Measurements from ENCODE around the gene SOX18. TPM values are rescaled to one million over a fixed set of nuclear protein-coding genes. Genes with fewer than 3 reads are reported as not detected.

Gene SOX18
- total RNA-seq, 2 donors from 2014 or later = not detected

DNA sequence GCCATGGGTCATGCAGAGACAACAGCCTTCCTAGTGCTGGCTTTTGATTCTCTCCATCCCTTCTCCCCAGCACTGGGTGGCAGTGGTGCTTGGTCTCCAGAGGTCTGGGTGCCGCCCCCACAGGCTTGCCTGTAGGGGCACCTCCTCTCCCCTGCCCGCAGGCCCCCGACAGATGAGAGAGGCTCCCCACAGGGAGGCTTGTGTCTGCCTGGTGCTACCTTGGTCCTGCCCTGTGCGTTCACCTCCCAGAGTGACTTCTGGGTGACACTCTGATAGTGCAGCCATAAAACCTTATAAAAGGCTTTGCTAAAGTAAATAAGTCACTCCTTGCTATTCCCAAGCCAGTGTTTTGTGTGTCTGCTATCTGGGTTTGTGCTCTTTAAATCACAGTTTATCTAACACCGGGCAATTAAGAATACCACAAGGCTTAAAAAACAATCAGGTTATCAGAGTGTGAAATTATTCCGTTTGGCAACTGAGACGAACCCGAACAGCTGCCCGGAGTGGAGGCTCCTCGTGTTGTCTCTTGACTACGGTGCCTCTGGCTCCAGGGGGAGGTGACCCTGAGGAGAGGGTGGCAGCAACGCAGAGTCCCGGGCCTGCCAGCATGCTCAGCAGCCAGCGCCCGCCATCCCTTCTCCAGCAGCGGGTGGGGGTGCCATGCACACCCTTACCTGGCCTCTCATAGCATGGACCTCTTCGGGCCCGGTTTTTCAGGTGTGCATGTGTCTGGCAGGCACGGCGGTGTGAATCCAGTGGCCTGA lies 18.9 kb downstream of the SOX18 start:
- H3K36me3 Mint-ChIP-seq (ENCODE audit: low read depth) = peaks cover 5% of the 10 kb centered on the region
- H3K9me3 ChIP-seq (ENCODE audit: control insufficient read depth, low read length, poor library complexity, severe bottlenecking) = no peaks in the 10 kb centered on the region
- DNase-seq (no peak), ATAC-seq (no peak)
- no peak overlapping the region for H3K27ac Mint-ChIP-seq
- no peaks in the 10 kb centered on the region for H3K27me3 Mint-ChIP-seq
- H3K4me1 Mint-ChIP-seq = peaks cover 21% of the 10 kb centered on the region
- H3K4me3 Mint-ChIP-seq = no peak overlapping the region

DNA sequence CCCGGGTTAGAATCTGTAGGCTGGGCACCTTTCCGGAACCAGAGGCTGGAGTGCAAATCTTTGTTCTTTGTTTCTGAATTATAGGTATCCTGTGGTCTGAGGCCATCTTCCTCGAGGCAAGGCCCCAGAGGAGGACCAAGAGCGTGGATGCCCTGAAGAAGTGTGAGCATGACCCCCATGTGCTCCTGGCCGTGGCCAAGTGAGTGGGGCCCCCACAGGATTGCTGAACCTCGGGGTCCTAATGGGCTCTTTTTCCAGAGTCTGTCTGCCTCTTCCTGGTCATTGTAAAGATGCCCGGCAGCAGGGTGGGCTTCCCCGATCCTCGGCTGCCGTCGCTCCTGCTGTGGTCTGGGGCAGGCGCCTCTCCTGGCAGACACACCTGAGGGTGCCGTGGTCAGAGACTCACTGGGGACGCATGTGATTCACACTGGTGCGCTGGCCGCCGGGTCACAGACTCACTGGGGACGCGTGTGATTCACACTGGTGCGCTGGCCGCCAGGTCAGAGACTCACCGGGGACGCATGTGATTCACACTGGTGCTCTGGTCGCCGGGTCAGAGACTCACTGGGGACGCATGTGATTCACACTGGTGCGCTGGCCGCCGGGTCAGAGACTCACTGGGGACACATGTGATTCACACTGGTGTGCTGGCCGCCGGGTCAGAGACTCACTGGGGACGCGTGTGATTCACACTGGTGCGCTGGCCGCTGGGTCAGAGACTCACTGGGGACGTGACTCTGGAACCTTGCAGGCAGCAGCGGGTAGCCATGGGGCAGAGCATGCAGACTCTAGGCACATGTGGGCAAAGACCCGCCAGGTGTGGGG lies 19.9 kb downstream of the SOX18 start:
- H3K9me3 ChIP-seq (ENCODE audit: control insufficient read depth, low read length, poor library complexity, severe bottlenecking) = no peaks in the 10 kb centered on the region
- ATAC-seq = no peak
- no peak overlapping the region for H3K4me3 Mint-ChIP-seq
- H3K27ac Mint-ChIP-seq = peak overlapping the region; percentile 67
- H3K27me3 Mint-ChIP-seq = no peaks in the 10 kb centered on the region
- H3K36me3 Mint-ChIP-seq (ENCODE audit: low read depth) = peaks cover 5% of the 10 kb centered on the region
- DNase-seq = no peak
- peaks cover 13% of the 10 kb centered on the region for H3K4me1 Mint-ChIP-seq

DNA sequence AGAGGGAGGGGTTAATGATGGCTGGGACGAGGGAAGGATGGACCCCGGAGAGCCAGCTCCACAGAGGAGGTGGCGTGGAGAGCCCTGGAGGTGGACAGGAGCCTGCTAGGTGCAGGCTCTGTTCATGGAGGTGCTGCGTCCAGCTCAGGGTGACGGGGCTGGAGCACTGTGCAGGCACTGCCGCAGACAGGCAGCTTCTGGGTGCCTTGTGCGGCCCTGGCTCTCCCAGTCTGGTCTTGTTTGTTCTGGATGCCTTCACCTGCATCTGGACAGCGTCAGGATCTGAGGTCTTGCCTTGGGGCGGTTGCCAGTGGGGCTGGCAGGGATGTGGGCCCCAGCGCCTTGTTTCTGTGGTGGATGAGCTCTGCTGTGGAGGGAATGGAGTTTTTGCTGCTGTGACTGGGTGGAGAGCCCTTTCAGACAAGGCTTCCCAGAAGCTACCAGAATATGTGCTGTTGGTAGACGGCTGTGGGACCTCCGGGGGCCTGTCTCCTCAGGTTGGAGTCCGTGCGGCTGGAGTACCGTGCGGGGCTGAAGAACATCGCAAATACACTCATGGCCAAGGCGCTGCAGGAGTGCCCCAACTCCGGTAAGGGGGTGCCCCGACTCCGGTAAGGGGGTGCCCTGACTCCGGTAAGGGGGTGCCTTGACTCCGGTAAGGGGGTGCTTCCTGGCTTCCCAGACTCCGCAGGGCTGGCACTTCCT lies 21.3 kb downstream of the SOX18 start:
- ATAC-seq = no peak
- Mint-ChIP-seq H3K27me3 (no peaks in the 10 kb centered on the region), H3K4me1 (peaks cover 4% of the 10 kb centered on the region), H3K36me3 (ENCODE audit: low read depth) (peaks cover 5% of the 10 kb centered on the region), H3K27ac (peak overlapping the region; percentile 83), H3K4me3 (no peak overlapping the region)
- DNase-seq = no peak
- no peaks in the 10 kb centered on the region for H3K9me3 ChIP-seq (ENCODE audit: control insufficient read depth, low read length, poor library complexity, severe bottlenecking)

DNA sequence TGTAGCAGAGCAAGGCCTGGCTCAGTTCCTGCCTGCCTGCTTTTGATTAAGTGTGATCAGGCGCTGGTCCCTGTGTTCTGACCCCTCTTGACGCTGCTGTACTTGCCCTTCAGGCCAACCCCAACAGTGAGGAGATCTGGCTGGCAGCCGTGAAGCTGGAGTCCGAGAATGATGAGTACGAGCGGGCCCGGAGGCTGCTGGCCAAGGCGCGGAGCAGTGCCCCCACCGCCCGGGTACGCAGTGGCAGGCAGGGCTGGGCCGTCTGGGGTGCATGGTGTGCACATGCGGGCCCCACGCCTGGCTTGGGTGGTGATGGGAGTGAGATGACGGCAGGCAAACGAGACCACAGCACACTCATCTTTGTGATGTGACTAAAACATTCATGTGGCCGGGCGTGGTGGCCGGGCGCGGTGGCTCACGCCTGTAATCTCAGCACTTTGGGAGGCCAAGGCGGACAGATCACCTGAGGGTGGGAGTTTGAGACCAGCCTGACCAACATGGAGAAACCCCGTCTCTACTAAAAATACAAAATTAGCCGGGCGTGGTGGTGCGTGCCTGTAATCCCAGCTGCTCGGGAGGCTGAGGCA lies 23.5 kb downstream of the SOX18 start:
- no peak overlapping the region for H3K27ac Mint-ChIP-seq
- DNase-seq (no peak), ATAC-seq (no peak)
- H3K4me1 Mint-ChIP-seq = peaks cover 4% of the 10 kb centered on the region
- no peak overlapping the region for H3K4me3 Mint-ChIP-seq
- H3K36me3 Mint-ChIP-seq (ENCODE audit: low read depth) = peaks cover 5% of the 10 kb centered on the region
- H3K27me3 Mint-ChIP-seq = no peaks in the 10 kb centered on the region
- no peaks in the 10 kb centered on the region for H3K9me3 ChIP-seq (ENCODE audit: control insufficient read depth, low read length, poor library complexity, severe bottlenecking)

DNA sequence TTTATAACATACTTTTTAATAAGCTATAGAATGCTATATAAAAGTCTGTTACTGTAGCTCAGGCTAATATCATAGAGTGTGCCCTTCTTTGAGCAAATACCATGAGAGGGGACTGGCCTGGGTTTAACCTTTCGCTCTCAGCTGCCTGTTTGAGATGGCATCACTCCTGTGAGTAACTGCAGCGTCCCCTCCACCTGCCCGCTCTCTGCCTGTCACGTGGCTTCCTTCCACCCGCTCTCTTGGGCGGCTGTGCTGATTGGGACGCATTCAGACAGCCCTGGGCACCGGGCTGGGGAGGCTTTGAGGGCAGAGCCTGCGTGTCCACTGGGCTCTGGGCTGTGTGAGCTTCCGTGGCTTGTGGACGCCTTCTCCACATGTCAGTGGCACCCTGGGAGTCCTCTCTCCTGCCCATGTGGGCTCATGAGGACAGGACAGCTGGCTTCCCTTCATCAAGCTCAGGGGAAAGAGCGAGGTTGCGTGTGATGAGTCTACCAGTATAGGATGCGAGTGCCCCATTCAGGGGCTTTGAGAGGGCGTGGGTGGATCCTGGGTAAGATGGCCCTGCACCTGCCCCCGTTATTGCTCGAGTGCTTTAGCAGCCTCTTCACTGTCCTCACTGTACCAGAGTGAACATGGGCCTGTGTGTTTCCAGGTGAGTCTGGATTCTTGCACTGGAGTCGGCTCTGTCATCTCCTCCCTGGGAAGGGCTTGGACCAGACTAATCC lies 24.2 kb downstream of the SOX18 start:
- no peak overlapping the region for H3K27ac Mint-ChIP-seq

DNA sequence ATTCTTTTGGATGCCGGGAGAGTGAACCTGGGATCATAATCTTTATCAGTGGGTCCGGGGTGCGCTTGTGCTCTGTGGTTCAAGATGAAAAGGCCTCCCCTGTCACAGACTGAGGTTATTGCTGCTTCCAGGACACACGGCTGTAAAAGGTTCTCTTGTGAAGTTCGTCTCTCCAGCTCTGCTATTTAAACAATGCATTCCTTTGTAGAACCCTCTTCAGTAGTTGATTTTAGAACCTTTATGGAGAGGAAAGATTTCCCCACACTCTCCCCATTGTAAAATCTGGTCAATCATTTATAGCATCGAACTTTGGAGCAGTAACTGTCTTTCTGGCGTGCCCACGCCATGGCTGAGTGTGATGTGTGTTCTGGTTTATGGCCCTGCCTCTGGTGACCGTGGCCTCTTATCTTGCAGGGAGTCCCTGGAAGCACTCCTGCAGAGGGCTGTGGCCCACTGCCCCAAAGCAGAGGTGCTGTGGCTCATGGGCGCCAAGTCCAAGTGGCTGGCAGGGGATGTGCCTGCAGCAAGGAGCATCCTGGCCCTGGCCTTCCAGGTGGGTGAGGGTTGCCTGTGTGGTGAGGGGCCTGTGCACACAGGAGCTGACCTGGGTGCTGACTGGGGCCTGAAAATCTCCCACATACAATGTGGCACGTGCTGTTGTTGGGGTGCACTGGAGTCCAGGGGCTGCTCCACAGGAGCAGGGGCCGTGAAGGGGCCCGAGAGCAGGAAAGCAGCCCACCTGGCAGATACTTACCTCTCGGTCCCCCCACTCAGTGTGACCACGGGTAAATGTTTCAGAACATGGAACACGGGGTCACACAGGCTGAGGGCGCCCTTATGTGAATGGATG lies 25.1 kb downstream of the SOX18 start:
- Mint-ChIP-seq H3K27ac (peak overlapping the region; percentile 24), H3K4me1 (peaks cover 2% of the 10 kb centered on the region), H3K4me3 (no peak overlapping the region), H3K36me3 (ENCODE audit: low read depth) (peaks cover 2% of the 10 kb centered on the region), H3K27me3 (no peaks in the 10 kb centered on the region)
- no peaks in the 10 kb centered on the region for H3K9me3 ChIP-seq (ENCODE audit: control insufficient read depth, low read length, poor library complexity, severe bottlenecking)
- no peak for ATAC-seq
- DNase-seq = no peak

More for the DNA sequence above, 24.2 kb downstream of the SOX18 start:
- H3K9me3 ChIP-seq (ENCODE audit: control insufficient read depth, low read length, poor library complexity, severe bottlenecking) = no peaks in the 10 kb centered on the region
- ATAC-seq (no peak), DNase-seq (no peak)
- Mint-ChIP-seq H3K27me3 (no peaks in the 10 kb centered on the region), H3K36me3 (ENCODE audit: low read depth) (peaks cover 3% of the 10 kb centered on the region), H3K4me3 (no peak overlapping the region), H3K4me1 (peaks cover 3% of the 10 kb centered on the region)

DNA sequence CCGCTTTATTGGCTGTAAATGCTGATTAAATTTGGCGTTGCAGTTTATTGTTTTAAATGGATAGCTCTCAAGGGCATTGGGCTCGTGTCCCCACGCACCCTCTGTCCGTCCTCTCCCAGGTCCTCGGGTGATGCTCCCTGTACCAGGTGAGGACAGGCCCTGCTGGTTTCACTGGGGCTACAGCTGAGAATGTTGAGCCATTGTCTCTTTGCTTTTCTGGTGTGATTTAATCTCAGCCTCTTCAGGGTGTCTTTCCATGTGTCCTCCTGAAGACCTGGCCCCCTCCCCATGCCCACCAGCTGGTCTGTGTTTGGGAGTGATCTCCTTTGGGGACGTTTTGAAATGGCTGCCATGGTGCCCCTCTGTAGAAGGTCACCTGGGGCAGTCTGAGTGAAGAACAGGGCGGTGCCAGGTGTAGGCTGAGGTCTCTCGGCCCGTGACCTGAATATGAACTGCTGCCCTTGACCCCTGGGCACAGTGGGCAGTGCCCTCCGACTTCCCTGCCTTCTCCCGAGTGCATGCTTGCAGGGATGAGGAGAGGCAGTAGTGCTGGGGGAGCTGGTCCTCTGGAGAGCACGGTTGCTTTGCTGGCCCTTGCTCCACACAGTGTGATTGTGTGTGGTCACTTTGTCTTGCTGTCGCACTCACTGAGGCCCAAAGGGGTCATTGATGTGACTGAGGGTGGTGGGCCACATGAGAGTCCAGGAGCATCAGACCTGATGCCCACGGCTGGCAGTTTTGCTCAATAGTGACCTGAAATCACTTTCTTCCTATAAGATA lies 25.9 kb downstream of the SOX18 start:
- H3K4me1 Mint-ChIP-seq = peaks cover 4% of the 10 kb centered on the region
- ATAC-seq (no peak), DNase-seq (no peak)
- H3K36me3 Mint-ChIP-seq (ENCODE audit: low read depth) = peaks cover 6% of the 10 kb centered on the region
- no peaks in the 10 kb centered on the region for H3K9me3 ChIP-seq (ENCODE audit: control insufficient read depth, low read length, poor library complexity, severe bottlenecking)
- no peaks in the 10 kb centered on the region for H3K27me3 Mint-ChIP-seq
- peak overlapping the region; percentile 24 for H3K27ac Mint-ChIP-seq
- H3K4me3 Mint-ChIP-seq = no peak overlapping the region

DNA sequence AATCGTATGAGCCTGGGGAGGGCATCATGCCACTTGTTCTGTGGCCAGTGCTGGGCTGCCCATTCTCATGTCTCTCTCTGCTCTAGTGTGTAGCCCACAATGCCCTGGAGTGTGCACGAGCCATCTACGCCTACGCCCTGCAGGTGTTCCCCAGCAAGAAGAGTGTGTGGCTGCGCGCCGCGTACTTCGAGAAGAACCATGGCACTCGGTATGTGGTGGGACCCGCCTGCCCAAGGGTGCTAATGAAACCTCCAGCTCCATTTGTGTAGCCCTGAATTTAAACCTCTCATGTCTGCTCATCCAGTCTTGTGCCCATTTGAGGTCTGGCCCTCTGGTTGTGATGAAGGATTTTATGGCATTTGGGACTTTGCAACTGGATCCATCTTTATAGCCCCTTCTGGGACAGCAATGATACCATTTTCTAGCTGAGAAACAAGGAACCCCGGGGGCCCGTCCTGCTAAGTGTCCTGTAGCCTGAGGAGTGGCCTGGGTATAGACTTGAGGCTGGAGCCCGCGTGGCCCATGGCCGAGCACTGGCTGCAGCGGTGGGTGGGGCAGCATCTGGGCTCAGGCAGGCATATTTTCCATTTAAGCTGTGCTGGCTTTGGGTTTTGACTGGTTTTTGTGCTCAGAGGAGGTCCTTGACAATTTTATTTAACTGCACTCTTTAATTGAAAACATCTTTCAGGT lies 26.6 kb downstream of the SOX18 start:
- no peak overlapping the region for H3K4me3 Mint-ChIP-seq
- peaks cover 4% of the 10 kb centered on the region for H3K36me3 Mint-ChIP-seq (ENCODE audit: low read depth)
- no peak for DNase-seq
- peaks cover 4% of the 10 kb centered on the region for H3K4me1 Mint-ChIP-seq
- H3K27me3 Mint-ChIP-seq = no peaks in the 10 kb centered on the region
- ATAC-seq = no peak
- H3K27ac Mint-ChIP-seq = peak overlapping the region; percentile 24
- no peaks in the 10 kb centered on the region for H3K9me3 ChIP-seq (ENCODE audit: control insufficient read depth, low read length, poor library complexity, severe bottlenecking)

DNA sequence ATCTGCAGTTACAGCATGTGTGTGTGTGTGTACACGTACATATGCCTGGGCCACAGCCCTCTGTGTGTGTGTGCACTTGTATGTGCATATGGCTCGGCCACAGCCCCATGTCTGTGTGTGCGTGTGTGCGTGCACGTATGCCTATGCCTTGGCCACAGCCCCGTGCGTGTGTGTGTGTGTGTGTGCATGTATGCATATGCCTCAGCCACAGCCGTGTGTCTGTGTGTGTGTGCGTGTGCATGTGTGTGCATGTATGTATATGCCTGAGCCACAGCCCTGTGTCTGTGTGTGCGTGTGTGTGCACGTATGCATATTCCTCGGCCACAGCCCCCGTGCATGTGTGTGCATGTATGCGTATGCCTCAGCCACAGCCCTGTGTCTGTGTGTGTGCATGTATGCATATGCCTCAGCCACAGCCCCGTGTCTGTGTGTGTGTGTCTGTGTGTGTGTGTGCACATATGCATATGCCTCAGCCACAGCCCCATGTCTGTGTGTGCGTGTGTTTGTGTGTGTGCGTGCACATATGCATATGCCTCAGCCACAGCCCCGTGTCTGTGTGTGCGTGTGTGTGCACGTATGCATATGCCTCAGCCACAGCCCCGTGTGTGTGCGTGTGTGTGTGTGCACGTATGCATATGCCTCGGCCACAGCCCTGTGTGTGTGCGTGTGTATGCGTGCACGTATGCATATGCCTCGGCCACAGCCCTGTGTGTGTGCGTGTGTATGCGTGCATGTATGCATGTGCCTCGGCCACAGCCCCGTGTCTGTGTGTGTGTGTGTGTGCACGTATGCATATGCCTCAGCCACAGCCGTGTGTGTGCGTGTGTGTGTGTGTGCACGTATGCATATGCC lies 28.1 kb downstream of the SOX18 start:
- ATAC-seq = no peak
- Mint-ChIP-seq H3K4me1 (peaks cover 2% of the 10 kb centered on the region), H3K36me3 (ENCODE audit: low read depth) (peaks cover 9% of the 10 kb centered on the region), H3K4me3 (no peak overlapping the region), H3K27me3 (no peaks in the 10 kb centered on the region), H3K27ac (no peak overlapping the region)
- no peaks in the 10 kb centered on the region for H3K9me3 ChIP-seq (ENCODE audit: control insufficient read depth, low read length, poor library complexity, severe bottlenecking)
- DNase-seq = no peak

DNA sequence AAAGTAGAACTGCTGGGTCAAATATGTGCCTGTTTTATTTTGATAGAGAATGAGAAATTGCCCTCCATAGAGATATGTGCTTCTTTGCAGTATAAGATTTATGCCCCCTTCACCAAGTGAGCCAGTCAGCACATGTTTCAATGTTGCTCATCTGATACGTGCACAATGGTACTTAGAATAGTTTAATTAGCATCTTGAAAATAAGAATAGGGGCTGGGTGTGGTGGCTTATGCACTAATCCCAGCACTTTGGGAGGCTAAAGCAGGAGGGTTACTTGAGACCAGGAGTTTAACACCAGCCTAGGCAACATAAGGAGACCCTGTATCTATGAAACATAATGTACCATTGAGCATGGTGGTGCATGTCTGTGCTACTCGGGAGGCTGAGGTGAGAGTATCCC lies 33.8 kb downstream of the SOX18 start:
- Mint-ChIP-seq H3K4me3 (no peak overlapping the region), H3K4me1 (peaks cover 12% of the 10 kb centered on the region), H3K36me3 (ENCODE audit: low read depth) (peaks cover 11% of the 10 kb centered on the region), H3K27ac (no peak overlapping the region), H3K27me3 (no peaks in the 10 kb centered on the region)
- ATAC-seq = no peak
- DNase-seq = no peak
- H3K9me3 ChIP-seq (ENCODE audit: control insufficient read depth, low read length, poor library complexity, severe bottlenecking) = no peaks in the 10 kb centered on the region

Data from T-helper 17 cell (primary cell).